Measurements from ENCODE around the gene GTF2H2.
"Not testable (repeated sequence)": the region's sequence is repeated elsewhere in the genome, so short reads cannot be mapped to it uniquely, and the experiment has no call there.

DNA sequence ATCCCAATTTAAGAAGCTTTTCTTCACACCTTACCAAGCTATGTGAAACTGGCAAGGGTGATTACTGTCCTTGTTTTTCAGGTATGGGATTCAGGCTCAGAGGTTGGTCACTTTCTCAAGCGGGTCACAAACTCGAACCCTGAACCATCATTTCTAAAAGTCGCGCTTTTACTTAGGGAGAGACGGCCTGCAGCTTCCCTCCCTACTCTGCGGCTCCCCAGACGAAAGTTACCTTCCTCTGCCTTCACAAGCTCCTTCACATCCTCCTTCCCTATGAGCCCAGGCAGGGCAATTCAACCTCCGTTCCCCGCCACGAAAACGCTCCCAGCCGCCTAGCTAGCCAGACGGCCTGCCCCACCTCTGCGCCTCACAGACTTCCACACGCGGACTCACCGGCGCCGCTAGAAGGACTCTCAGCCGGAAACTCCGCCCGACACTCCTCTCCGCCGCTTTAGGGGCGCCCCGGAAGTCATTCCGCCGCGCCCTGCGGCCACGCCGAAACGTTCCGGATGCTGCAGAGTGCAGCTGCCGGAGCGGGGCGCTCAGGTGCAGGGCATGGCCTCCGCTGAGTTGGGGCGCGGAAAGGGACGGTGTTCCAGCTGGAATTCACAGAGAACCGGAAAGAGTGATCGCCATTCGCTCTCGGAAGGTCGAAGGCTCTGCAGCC lies at the start of gene GTF2H2:
- TF ChIP-seq, protein P1, sequence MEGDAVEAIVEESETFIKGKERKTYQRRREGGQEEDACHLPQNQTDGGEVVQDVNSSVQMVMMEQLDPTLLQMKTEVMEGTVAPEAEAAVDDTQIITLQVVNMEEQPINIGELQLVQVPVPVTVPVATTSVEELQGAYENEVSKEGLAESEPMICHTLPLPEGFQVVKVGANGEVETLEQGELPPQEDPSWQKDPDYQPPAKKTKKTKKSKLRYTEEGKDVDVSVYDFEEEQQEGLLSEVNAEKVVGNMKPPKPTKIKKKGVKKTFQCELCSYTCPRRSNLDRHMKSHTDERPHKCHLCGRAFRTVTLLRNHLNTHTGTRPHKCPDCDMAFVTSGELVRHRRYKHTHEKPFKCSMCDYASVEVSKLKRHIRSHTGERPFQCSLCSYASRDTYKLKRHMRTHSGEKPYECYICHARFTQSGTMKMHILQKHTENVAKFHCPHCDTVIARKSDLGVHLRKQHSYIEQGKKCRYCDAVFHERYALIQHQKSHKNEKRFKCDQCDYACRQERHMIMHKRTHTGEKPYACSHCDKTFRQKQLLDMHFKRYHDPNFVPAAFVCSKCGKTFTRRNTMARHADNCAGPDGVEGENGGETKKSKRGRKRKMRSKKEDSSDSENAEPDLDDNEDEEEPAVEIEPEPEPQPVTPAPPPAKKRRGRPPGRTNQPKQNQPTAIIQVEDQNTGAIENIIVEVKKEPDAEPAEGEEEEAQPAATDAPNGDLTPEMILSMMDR (IDR thresholded peaks at IDR 0.05; ENCODE audit: poor library complexity, severe bottlenecking) = not testable (repeated sequence)
- TF ChIP-seq POLR2AphosphoS5 (IDR thresholded peaks at IDR 0.05) = not testable (repeated sequence)
